GM23248 (cell line): Measurements from ENCODE around the gene TINCR. TPM values are rescaled to one million over a fixed set of nuclear protein-coding genes. Genes with fewer than 3 reads are reported as not detected.
"Not testable (repeated sequence)": the region's sequence is repeated elsewhere in the genome, so short reads cannot be mapped to it uniquely, and the experiment has no call there.

ENCODE experiments used
- DNase-seq: peaks from one replicate; pipeline ENCODE4 v3.0.0-alpha.2; 2015
- H2AFZ ChIP-seq: fragments of 200-600 bp; sonication (generic); 2 replicates; pipeline ENCODE4 v1.6.1; 2016; ENCODE audit warnings: antibody characterized with exemption
- H3F3A ChIP-seq: fragments of 200-600 bp; sonication (generic); 2 replicates; pipeline ENCODE4 v1.6.1; 2016; ENCODE audit warnings: mild to moderate bottlenecking, antibody characterized with exemption, mixed run types; ENCODE audit not compliant: insufficient read depth
- H3K27ac ChIP-seq: fragments of 200-600 bp; sonication (generic); 2 replicates; pipeline ENCODE4 v1.5.1; 2016; ENCODE audit warnings: mild to moderate bottlenecking
- H3K27me3 ChIP-seq: fragments of 200-600 bp; sonication (generic); replicated peaks from 2 replicates; pipeline ENCODE4 v1.6.1; 2016; ENCODE audit warnings: mild to moderate bottlenecking; ENCODE audit not compliant: insufficient read depth
- H3K36me3 ChIP-seq: fragments of 200-600 bp; sonication (generic); 2 replicates; pipeline ENCODE4 v1.6.1; 2016; ENCODE audit warnings: low read depth, mild to moderate bottlenecking
- H3K4me1 ChIP-seq: fragments of 200-600 bp; sonication (generic); 2 replicates; pipeline ENCODE4 v1.6.1; 2016; ENCODE audit warnings: mild to moderate bottlenecking; ENCODE audit not compliant: insufficient read depth
- H3K4me2 ChIP-seq: fragments of 200-600 bp; sonication (generic); one replicate; pipeline ENCODE4 v1.6.1; 2016; ENCODE audit warnings: mild to moderate bottlenecking; ENCODE audit not compliant: unreplicated experiment
- H3K4me3 ChIP-seq: fragments of 200-600 bp; sonication (generic); 2 replicates; pipeline ENCODE4 v1.5.1; 2016; ENCODE audit warnings: mild to moderate bottlenecking
- H3K79me2 ChIP-seq: fragments of 200-600 bp; sonication (generic); 2 replicates; pipeline ENCODE4 v1.6.1; 2016; ENCODE audit warnings: mild to moderate bottlenecking; ENCODE audit not compliant: insufficient read depth
- H3K9ac ChIP-seq: fragments of 200-600 bp; sonication (generic); 2 replicates; pipeline ENCODE4 v1.6.1; 2016; ENCODE audit warnings: mild to moderate bottlenecking
- H3K9me2 ChIP-seq: fragments of 200-600 bp; sonication (generic); 2 replicates; pipeline ENCODE4 v1.6.1; 2016; ENCODE audit warnings: mixed run types, mild to moderate bottlenecking, moderate library complexity; ENCODE audit not compliant: insufficient read depth
- H3K9me3 ChIP-seq: fragments of 200-600 bp; sonication (generic); one replicate; pipeline ENCODE4 v1.6.1; 2017; ENCODE audit warnings: low read depth
- H4K20me1 ChIP-seq: fragments of 200-600 bp; sonication (generic); 2 replicates; pipeline ENCODE4 v1.6.0; 2016; ENCODE audit not compliant: insufficient read depth
- EZH2 ChIP-seq: fragments of 200-600 bp; sonication (generic); IDR thresholded peaks from 2 replicates; pipeline ENCODE4 v1.6.1; 2018; ENCODE audit warnings: antibody characterized with exemption, mild to moderate bottlenecking; ENCODE audit not compliant: insufficient read depth, poor library complexity, severe bottlenecking
- EZH2phosphoT487 ChIP-seq: fragments of 200-600 bp; sonication (generic); IDR thresholded peaks from 2 replicates; pipeline ENCODE4 v1.6.1; 2018; ENCODE audit warnings: antibody characterized with exemption, moderate library complexity, mild to moderate bottlenecking, low read depth; ENCODE audit not compliant: insufficient read depth
- WGBS, 2 experiments: methylation state at CpG; one replicate each; pipeline ENCODE4 v1.1.6; 2015 to 2017; ENCODE audit warnings: low lambda C conversion rate in 2 of 2, low coverage in 1 of 2; ENCODE audit errors: missing lambda C conversion rate in 2 of 2; 5-methylcytosine and 5-hydroxymethylcytosine counted together
- in situ Hi-C: fragments of 300-500 bp; cut with MboI; formaldehyde crosslinking; loops from 2 replicates; pipeline ENCODE4 v1.15.0; 2020
- polyA plus RNA-seq: library from polyadenylated mRNA; unstranded; fragments of >200 nt; fragmentation: Nextera tagmentation; extraction: Ambion mirVana; gene quantifications from 2 replicates; pipeline ENCODE4 v1.2.1, GENCODE V29; 2016
- total RNA-seq: library from RNA; depleted of rRNA; stranded (reverse); fragments of >200 nt; shearing (Covaris generic); gene quantifications from 2 replicates; pipeline ENCODE4 v1.2.3, GENCODE V29; 2014

Gene TINCR
- total and polyA plus RNA-seq, 2 experiments from 2014 or later: 1.6 TPM; not detected in 1

GRCh38 chr19:5542665-5543064 is 25.1 kb downstream of the TINCR start:
- Histone ChIP-seq H3K9me3 (no peaks in the 10 kb centered on the region), H2AFZ (no peak overlapping the region), H3K27ac (no peak overlapping the region), H3K36me3 (no peaks in the 10 kb centered on the region), H3F3A (no peaks in the 10 kb centered on the region), H3K27me3 (no peaks in the 10 kb centered on the region; the same call in 1 of the 2 replicates), H3K9me2 (no peaks in the 10 kb centered on the region), H3K4me3 (no peak overlapping the region), H3K4me2 (no peak overlapping the region), H4K20me1 (no peaks in the 10 kb centered on the region), H3K79me2 (no peaks in the 10 kb centered on the region), H3K4me1 (no peaks in the 10 kb centered on the region), H3K9ac (no peak overlapping the region)
- WGBS, 2 experiments: 28 to 37% methylated on average over 8 of the region's 8 CpGs
- in situ Hi-C loops: no loop called here
- TF ChIP-seq EZH2 (no peak), EZH2phosphoT487 (no peak)
- DNase-seq: no peak

- no peaks in the 10 kb centered on the region for H4K20me1 ChIP-seq
- no peak overlapping the region for H3K9ac ChIP-seq
- H3F3A ChIP-seq: no peaks in the 10 kb centered on the region
- no peaks in the 10 kb centered on the region for H3K9me2 ChIP-seq
- 55 to 58% methylated on average over 7 of the region's 7 CpGs for WGBS, 2 experiments
- no peaks in the 10 kb centered on the region for H3K79me2 ChIP-seq
- DNase-seq: no peak
- no peak overlapping the region for H2AFZ ChIP-seq
- TF ChIP-seq EZH2phosphoT487 (no peak), EZH2 (no peak)
- no peak overlapping the region for H3K4me2 ChIP-seq
- H3K4me3 ChIP-seq: no peak overlapping the region
- H3K27me3 ChIP-seq: no peaks in the 10 kb centered on the region; the same call in 1 of the 2 replicates
- no peaks in the 10 kb centered on the region for H3K4me1 ChIP-seq
- in situ Hi-C loops: no loop called here
- H3K36me3 ChIP-seq: no peaks in the 10 kb centered on the region
- H3K27ac ChIP-seq: no peak overlapping the region
- H3K9me3 ChIP-seq: no peaks in the 10 kb centered on the region
Measured at GRCh38 chr19:5541456-5541855, 26.3 kb downstream of the TINCR start.

DNA sequence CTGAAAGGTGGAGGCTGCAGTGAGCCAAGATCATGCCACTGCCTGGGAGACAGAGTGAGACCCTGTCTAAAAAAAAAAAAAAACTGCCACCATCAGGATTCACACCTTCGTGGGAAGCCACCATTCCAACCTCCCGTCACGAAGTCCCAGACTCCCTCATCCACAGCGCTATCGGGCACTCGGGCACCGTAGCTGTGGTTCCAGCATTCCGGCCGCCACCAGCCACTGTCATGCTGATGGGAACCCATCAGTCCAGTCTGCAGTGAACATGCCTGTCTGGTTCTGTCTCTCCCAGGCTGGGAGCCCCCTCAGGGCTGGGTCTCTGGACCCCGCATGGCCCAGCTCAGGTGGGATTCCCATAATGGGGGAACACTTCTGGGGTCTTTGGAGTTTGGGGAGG is 27.5 kb downstream of the TINCR start:
- H3K9me2 ChIP-seq: no peaks in the 10 kb centered on the region
- WGBS, 2 experiments: 79 to 88% methylated on average over 9 to 10 of the region's 10 CpGs
- no peak overlapping the region for H2AFZ ChIP-seq
- H3F3A ChIP-seq: no peaks in the 10 kb centered on the region
- in situ Hi-C loops: no loop called here
- H3K4me2 ChIP-seq: no peak overlapping the region
- no peak overlapping the region for H3K4me3 ChIP-seq
- H3K36me3 ChIP-seq: no peaks in the 10 kb centered on the region
- TF ChIP-seq EZH2 (no peak), EZH2phosphoT487 (no peak)
- no peaks in the 10 kb centered on the region for H4K20me1 ChIP-seq
- H3K27ac ChIP-seq: no peak overlapping the region
- no peaks in the 10 kb centered on the region for H3K79me2 ChIP-seq
- no peak overlapping the region for H3K9ac ChIP-seq
- no peaks in the 10 kb centered on the region for H3K9me3 ChIP-seq
- H3K27me3 ChIP-seq: no peaks in the 10 kb centered on the region; the same call in 1 of the 2 replicates
- no peaks in the 10 kb centered on the region for H3K4me1 ChIP-seq
- no peak for DNase-seq

DNA sequence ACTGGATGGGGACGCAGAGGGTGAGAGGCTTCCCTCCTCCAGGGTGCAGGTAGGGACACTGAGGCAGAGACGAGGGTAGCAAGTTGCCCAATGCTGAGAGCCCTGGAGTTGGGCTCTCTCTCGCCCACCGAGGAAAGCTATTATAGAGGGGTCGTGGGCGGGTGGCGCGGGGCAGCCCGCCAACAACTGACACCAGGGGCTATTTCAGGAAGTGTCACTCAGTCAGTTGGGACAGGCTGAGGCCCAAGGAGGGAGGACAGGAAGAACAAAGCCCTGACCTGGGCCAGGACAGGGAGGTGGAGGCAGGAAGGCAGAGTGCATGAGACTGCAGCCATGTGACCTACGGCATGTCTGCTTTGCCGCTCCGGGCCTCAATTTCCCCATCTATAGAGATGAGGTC is 29.9 kb downstream of the TINCR start:
- Histone ChIP-seq H3K4me3 (no peak overlapping the region), H3K79me2 (no peaks in the 10 kb centered on the region), H3K9ac (no peak overlapping the region), H4K20me1 (no peaks in the 10 kb centered on the region), H3K4me2 (no peak overlapping the region), H3K27me3 (no peaks in the 10 kb centered on the region; the same call in 1 of the 2 replicates), H3K27ac (no peak overlapping the region), H3K36me3 (no peaks in the 10 kb centered on the region), H2AFZ (no peak overlapping the region), H3K9me2 (no peaks in the 10 kb centered on the region), H3K9me3 (no peaks in the 10 kb centered on the region), H3F3A (no peaks in the 10 kb centered on the region), H3K4me1 (no peaks in the 10 kb centered on the region)
- in situ Hi-C loops: no loop called here
- no peak for DNase-seq
- TF ChIP-seq EZH2 (no peak), EZH2phosphoT487 (no peak)
- WGBS, 2 experiments: 75 to 81% methylated on average over 12 of the region's 12 CpGs

GRCh38 chr19:5536982-5537579 is 30.7 kb downstream of the TINCR start:
- DNase-seq, H3K27ac ChIP-seq, in situ Hi-C loops, H3K9ac ChIP-seq, H3K4me3 ChIP-seq, H3K79me2 ChIP-seq, H3K4me1 ChIP-seq, H3K27me3 ChIP-seq, H4K20me1 ChIP-seq, H2AFZ ChIP-seq, H3K9me2 ChIP-seq, H3F3A ChIP-seq, H3K9me3 ChIP-seq, H3K36me3 ChIP-seq, H3K4me2 ChIP-seq: not testable (repeated sequence)
- 56 to 64% methylated on average over 12 of the region's 12 CpGs for WGBS, 2 experiments
